PC-3 (cell line): ENCODE results near the gene CHST11.

Experiments used
- EZH2 ChIP-seq: fragments of 300-600 bp; sonication (generic); IDR thresholded peaks from one replicate; pipeline ENCODE4 v1.6.1; 2017; ENCODE audit warnings: antibody characterized with exemption, mild to moderate bottlenecking, low read length; ENCODE audit not compliant: unreplicated experiment
- TF ChIP-seq, protein P1 (sequence below): fragments of 300-600 bp; sonication (generic); conservative IDR thresholded peaks from 2 replicates; pipeline ENCODE4 v1.5.1; 2017; ENCODE audit warnings: antibody characterized with exemption, low read depth, mild to moderate bottlenecking, low read length

- TF ChIP-seq, protein P1, sequence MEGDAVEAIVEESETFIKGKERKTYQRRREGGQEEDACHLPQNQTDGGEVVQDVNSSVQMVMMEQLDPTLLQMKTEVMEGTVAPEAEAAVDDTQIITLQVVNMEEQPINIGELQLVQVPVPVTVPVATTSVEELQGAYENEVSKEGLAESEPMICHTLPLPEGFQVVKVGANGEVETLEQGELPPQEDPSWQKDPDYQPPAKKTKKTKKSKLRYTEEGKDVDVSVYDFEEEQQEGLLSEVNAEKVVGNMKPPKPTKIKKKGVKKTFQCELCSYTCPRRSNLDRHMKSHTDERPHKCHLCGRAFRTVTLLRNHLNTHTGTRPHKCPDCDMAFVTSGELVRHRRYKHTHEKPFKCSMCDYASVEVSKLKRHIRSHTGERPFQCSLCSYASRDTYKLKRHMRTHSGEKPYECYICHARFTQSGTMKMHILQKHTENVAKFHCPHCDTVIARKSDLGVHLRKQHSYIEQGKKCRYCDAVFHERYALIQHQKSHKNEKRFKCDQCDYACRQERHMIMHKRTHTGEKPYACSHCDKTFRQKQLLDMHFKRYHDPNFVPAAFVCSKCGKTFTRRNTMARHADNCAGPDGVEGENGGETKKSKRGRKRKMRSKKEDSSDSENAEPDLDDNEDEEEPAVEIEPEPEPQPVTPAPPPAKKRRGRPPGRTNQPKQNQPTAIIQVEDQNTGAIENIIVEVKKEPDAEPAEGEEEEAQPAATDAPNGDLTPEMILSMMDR: no peak
- TF ChIP-seq EZH2: no peak
Measured at GRCh38 chr12:104490850-104491249, 34.1 kb downstream of the CHST11 start.
